ENCODE results near the gene OLA1.

- TF ChIP-seq CTCF (optimal IDR thresholded peaks at IDR 0.05 in 1 of 3, IDR thresholded peaks at IDR 0.05 in 1 of 3, conservative IDR thresholded peaks at IDR 0.05 in 1 of 3; ENCODE audit: extremely low read depth in 1 of 3, insufficient read depth in 2 of 3, low read length in 3 of 3) = no peak
- TF ChIP-seq EZH2 (IDR thresholded peaks at IDR 0.05; ENCODE audit: low read length) = no peak
Observed at GRCh38 chr2:174106736-174107135, 141.6 kb downstream of the OLA1 start.

Data from keratinocyte (primary cell).